GM10248 (cell line): ENCODE measurements around the gene FMNL2.

Source experiments
- CTCF ChIA-PET: fragments of 300-600 bp; sonication (Branson Sonifier 250); formaldehyde crosslinking; extraction: SDS; loops from one replicate; lab custom pipeline; 2021; ENCODE audit warnings: antibody characterized with exemption; lab: Yijun Ruan, JAX
- POLR2A ChIA-PET: fragments of 350-650 bp; sonication (Branson Sonifier 250); formaldehyde crosslinking; extraction: SDS; loops from one replicate; lab custom pipeline; 2020; ENCODE audit warnings: antibody characterized with exemption; lab: Yijun Ruan, JAX
- DNase-seq: peaks from one replicate; pipeline ENCODE4 v3.0.0; 2012; ENCODE audit errors: extremely low spot score
- CTCF ChIP-seq: IDR thresholded peaks from 2 replicates; pipeline ENCODE4 v1.5.1; 2012; ENCODE audit warnings: mild to moderate bottlenecking, low read depth; ENCODE audit errors: extremely low read depth, missing control alignments, control extremely low read depth

Gene FMNL2

GRCh38 chr2:152558158-152558984 is 223.4 kb downstream of the FMNL2 start:
- no peak for DNase-seq
- CTCF ChIA-PET, result interaction anchor here (0.8 to 1.9 kb wide), 3 partner anchors 13 to 28 kb away, joined by 3 to 5 read pairs (median 3); no protein-coding TSS in a partner anchor
- POLR2A ChIA-PET, result no interaction called here
- TF ChIP-seq CTCF, result no peak

- no peak for DNase-seq
- TF ChIP-seq CTCF, result no peak
- POLR2A ChIA-PET, result no interaction called here
- CTCF ChIA-PET, result interaction anchor here (1.0 to 1.6 kb wide), 3 partner anchors 10 to 77 kb away, joined by 3 to 5 read pairs (median 3); no protein-coding TSS in a partner anchor
Observed at GRCh38 chr2:152559008-152559407, 224.0 kb downstream of the FMNL2 start.

- no peak for TF ChIP-seq CTCF
- POLR2A ChIA-PET, result no interaction called here
- CTCF ChIA-PET, result interaction anchor here (1.0 to 1.7 kb wide), 5 partner anchors 9 to 75 kb away, joined by 3 to 5 read pairs (median 4); no protein-coding TSS in a partner anchor
- DNase-seq, result no peak
Observed at GRCh38 chr2:152560166-152560565, 225.2 kb downstream of the FMNL2 start.

- POLR2A ChIA-PET, result no interaction called here
- DNase-seq, result no peak
- CTCF ChIA-PET, result interaction anchor here (1.0 to 1.7 kb wide), 5 partner anchors 8 to 75 kb away, joined by 3 to 5 read pairs (median 4); no protein-coding TSS in a partner anchor
- no peak for TF ChIP-seq CTCF
Observed at GRCh38 chr2:152560873-152561595, 226.1 kb downstream of the FMNL2 start.

- ChIA-PET POLR2A (no interaction called here), CTCF (no interaction called here)
- no peak for TF ChIP-seq CTCF
- DNase-seq, result no peak
Observed at GRCh38 chr2:152562198-152562884, 227.4 kb downstream of the FMNL2 start.

- DNase-seq, result no peak
- no peak for TF ChIP-seq CTCF
- ChIA-PET CTCF (interaction anchor here (1.0 to 1.8 kb wide), 3 partner anchors 9 to 388 kb away, joined by 3 to 7 read pairs (median 4); partner anchors contain the start of gene STAM2), POLR2A (no interaction called here)
Observed at GRCh38 chr2:152563764-152564163, 228.8 kb downstream of the FMNL2 start.
